DOHH2 (cell line): ENCODE results near the gene HPCAL4.

Experiments
- CTCF ChIP-seq: fragments of 200-600 bp; sonication (generic); IDR thresholded peaks from one replicate; pipeline ENCODE4 v1.5.1; 2014; ENCODE audit warnings: antibody characterized with exemption, mild to moderate bottlenecking, low read depth, low read length; ENCODE audit not compliant: poor library complexity, severe bottlenecking
- EZH2phosphoT487 ChIP-seq: fragments of 200-600 bp; sonication (generic); IDR thresholded peaks from 2 replicates; pipeline ENCODE4 v1.6.1; 2017; ENCODE audit warnings: borderline replicate concordance, mild to moderate bottlenecking, antibody characterized with exemption, low read length, moderate library complexity, mixed read lengths

- TF ChIP-seq CTCF (no peak), EZH2phosphoT487 (no peak)
These were observed 1.0 kb downstream of the HPCAL4 start for GRCh38 chr1:39690225-39690624.
